ENCODE measurements around the gene ARRDC4. TPM values are rescaled to one million over a fixed set of nuclear protein-coding genes. Genes with fewer than 3 reads are reported as not detected.

Gene ARRDC4
- total RNA-seq, 1 experiment from 2014 or later: 9.0 TPM

GRCh38 chr15:98001663-98002194, 41.2 kb downstream of the ARRDC4 start:
- ChIA-PET CTCF (no interaction called here), POLR2A (no interaction called here)
- Mint-ChIP-seq H3K4me1 (no peaks in the 10 kb centered on the region; the same call in 1 of the 2 replicates), H3K36me3 (no peaks in the 10 kb centered on the region), H3K4me3 (no peak overlapping the region), H3K9me3 (no peaks in the 10 kb centered on the region), H3K27me3 (ENCODE audit: low read depth) (no peaks in the 10 kb centered on the region), H3K27ac (no peak overlapping the region)
- TF ChIP-seq SOX15 (CRISPR knock-in tag; IDR thresholded peaks at IDR 0.05): no peak
- TF ChIP-seq, protein P1, sequence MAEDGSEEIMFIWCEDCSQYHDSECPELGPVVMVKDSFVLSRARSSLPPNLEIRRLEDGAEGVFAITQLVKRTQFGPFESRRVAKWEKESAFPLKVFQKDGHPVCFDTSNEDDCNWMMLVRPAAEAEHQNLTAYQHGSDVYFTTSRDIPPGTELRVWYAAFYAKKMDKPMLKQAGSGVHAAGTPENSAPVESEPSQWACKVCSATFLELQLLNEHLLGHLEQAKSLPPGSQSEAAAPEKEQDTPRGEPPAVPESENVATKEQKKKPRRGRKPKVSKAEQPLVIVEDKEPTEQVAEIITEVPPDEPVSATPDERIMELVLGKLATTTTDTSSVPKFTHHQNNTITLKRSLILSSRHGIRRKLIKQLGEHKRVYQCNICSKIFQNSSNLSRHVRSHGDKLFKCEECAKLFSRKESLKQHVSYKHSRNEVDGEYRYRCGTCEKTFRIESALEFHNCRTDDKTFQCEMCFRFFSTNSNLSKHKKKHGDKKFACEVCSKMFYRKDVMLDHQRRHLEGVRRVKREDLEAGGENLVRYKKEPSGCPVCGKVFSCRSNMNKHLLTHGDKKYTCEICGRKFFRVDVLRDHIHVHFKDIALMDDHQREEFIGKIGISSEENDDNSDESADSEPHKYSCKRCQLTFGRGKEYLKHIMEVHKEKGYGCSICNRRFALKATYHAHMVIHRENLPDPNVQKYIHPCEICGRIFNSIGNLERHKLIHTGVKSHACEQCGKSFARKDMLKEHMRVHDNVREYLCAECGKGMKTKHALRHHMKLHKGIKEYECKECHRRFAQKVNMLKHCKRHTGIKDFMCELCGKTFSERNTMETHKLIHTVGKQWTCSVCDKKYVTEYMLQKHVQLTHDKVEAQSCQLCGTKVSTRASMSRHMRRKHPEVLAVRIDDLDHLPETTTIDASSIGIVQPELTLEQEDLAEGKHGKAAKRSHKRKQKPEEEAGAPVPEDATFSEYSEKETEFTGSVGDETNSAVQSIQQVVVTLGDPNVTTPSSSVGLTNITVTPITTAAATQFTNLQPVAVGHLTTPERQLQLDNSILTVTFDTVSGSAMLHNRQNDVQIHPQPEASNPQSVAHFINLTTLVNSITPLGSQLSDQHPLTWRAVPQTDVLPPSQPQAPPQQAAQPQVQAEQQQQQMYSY (CRISPR knock-in tag; IDR thresholded peaks at IDR 0.05): no peak
- TF ChIP-seq RELA (CRISPR knock-in tag; IDR thresholded peaks at IDR 0.05; ENCODE audit: borderline replicate concordance): no peak
- no peak for TF ChIP-seq USF1 (CRISPR knock-in tag; IDR thresholded peaks at IDR 0.05)
- TF ChIP-seq NFE2L1 (CRISPR knock-in tag; IDR thresholded peaks at IDR 0.05): 0 out of 2 replicates have a peak, but pooled peaks have one; percentile 35
- TF ChIP-seq GABPB1 (CRISPR knock-in tag; IDR thresholded peaks at IDR 0.05): no peak
- TF ChIP-seq IRF2 (CRISPR knock-in tag; IDR thresholded peaks at IDR 0.05; ENCODE audit: borderline replicate concordance, low read depth): no peak
- TF ChIP-seq, protein P2, sequence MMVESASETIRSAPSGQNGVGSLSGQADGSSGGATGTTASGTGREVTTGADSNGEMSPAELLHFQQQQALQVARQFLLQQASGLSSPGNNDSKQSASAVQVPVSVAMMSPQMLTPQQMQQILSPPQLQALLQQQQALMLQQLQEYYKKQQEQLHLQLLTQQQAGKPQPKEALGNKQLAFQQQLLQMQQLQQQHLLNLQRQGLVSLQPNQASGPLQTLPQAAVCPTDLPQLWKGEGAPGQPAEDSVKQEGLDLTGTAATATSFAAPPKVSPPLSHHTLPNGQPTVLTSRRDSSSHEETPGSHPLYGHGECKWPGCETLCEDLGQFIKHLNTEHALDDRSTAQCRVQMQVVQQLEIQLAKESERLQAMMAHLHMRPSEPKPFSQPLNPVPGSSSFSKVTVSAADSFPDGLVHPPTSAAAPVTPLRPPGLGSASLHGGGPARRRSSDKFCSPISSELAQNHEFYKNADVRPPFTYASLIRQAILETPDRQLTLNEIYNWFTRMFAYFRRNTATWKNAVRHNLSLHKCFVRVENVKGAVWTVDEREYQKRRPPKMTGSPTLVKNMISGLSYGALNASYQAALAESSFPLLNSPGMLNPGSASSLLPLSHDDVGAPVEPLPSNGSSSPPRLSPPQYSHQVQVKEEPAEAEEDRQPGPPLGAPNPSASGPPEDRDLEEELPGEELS (CRISPR knock-in tag; IDR thresholded peaks at IDR 0.05): no peak
- ATAC-seq (no peak), DNase-seq (ENCODE audit: low spot score) (no peak)

GRCh38 chr15:98002419-98002818, 41.9 kb downstream of the ARRDC4 start:
- Mint-ChIP-seq H3K4me1 (no peaks in the 10 kb centered on the region; the same call in 1 of the 2 replicates), H3K4me3 (no peak overlapping the region), H3K27ac (no peak overlapping the region), H3K27me3 (ENCODE audit: low read depth) (no peaks in the 10 kb centered on the region), H3K36me3 (no peaks in the 10 kb centered on the region), H3K9me3 (no peaks in the 10 kb centered on the region)
- ATAC-seq (no peak), DNase-seq (ENCODE audit: low spot score) (no peak)
- ChIA-PET CTCF (no interaction called here), POLR2A (no interaction called here)
- TF ChIP-seq E2F1 (CRISPR knock-in tag; IDR thresholded peaks at IDR 0.05) (no peak), E2F5 (CRISPR knock-in tag; IDR thresholded peaks at IDR 0.05) (no peak), PRRX2 (CRISPR knock-in tag; IDR thresholded peaks at IDR 0.05) (no peak), ZNF317 (CRISPR knock-in tag; IDR thresholded peaks at IDR 0.05; ENCODE audit: borderline replicate concordance, low read depth) (no peak), IRF2 (CRISPR knock-in tag; IDR thresholded peaks at IDR 0.05; ENCODE audit: borderline replicate concordance, low read depth) (no peak), ZNF512 (CRISPR knock-in tag; IDR thresholded peaks at IDR 0.05; ENCODE audit: borderline replicate concordance) (no peak), NR2C2 (CRISPR knock-in tag; IDR thresholded peaks at IDR 0.05) (no peak), TEAD4 (CRISPR knock-in tag; IDR thresholded peaks at IDR 0.05) (no peak), MLX (CRISPR knock-in tag; IDR thresholded peaks at IDR 0.05) (no peak), OVOL2 (CRISPR knock-in tag; IDR thresholded peaks at IDR 0.05; ENCODE audit: borderline replicate concordance) (no peak)
- TF ChIP-seq, protein P3, sequence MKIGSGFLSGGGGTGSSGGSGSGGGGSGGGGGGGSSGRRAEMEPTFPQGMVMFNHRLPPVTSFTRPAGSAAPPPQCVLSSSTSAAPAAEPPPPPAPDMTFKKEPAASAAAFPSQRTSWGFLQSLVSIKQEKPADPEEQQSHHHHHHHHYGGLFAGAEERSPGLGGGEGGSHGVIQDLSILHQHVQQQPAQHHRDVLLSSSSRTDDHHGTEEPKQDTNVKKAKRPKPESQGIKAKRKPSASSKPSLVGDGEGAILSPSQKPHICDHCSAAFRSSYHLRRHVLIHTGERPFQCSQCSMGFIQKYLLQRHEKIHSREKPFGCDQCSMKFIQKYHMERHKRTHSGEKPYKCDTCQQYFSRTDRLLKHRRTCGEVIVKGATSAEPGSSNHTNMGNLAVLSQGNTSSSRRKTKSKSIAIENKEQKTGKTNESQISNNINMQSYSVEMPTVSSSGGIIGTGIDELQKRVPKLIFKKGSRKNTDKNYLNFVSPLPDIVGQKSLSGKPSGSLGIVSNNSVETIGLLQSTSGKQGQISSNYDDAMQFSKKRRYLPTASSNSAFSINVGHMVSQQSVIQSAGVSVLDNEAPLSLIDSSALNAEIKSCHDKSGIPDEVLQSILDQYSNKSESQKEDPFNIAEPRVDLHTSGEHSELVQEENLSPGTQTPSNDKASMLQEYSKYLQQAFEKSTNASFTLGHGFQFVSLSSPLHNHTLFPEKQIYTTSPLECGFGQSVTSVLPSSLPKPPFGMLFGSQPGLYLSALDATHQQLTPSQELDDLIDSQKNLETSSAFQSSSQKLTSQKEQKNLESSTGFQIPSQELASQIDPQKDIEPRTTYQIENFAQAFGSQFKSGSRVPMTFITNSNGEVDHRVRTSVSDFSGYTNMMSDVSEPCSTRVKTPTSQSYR (CRISPR knock-in tag; IDR thresholded peaks at IDR 0.05): no peak
- TF ChIP-seq, protein P2 (CRISPR knock-in tag; IDR thresholded peaks at IDR 0.05): no peak
